IPS DF 4.7 (cell line): ENCODE results near the gene CHST7.
A peak's percentile ranks its signal among the peaks of the same experiment; 100 is the strongest.
"Not testable (repeated sequence)": the region's sequence is repeated elsewhere in the genome, so short reads cannot be mapped to it uniquely, and the experiment has no call there.

Source experiments
- DNase-seq: peaks from one replicate; pipeline ENCODE4 v3.0.0-alpha.2; 2013; ENCODE audit warnings: low spot score; ENCODE audit errors: extremely low read depth

CHST7 gene

GRCh38 chrX:46573331-46573891, at the start of gene CHST7:
Gene CHST7 (plus strand): TSS chrX:46573765. CDS start chrX:46573932, 167 bp downstream.
- DNase-seq, result no peak

- DNase-seq, result not testable (repeated sequence)
Observed at GRCh38 chrX:46528640-46529039, 44.9 kb upstream of the CHST7 start.

GRCh38 chrX:46529740-46530403, 43.7 kb upstream of the CHST7 start:
- DNase-seq, result not testable (repeated sequence)

- not testable (repeated sequence) for DNase-seq
Observed at GRCh38 chrX:46530404-46530908, 43.1 kb upstream of the CHST7 start.

- DNase-seq, result no peak
Observed at GRCh38 chrX:46531442-46531841, 42.1 kb upstream of the CHST7 start.

- DNase-seq, result no peak
Observed at GRCh38 chrX:46543441-46543840, 30.1 kb upstream of the CHST7 start.

GRCh38 chrX:46544527-46544926, 29.0 kb upstream of the CHST7 start:
- DNase-seq, result not testable (repeated sequence)

GRCh38 chrX:46545111-46546005, 28.2 kb upstream of the CHST7 start, which contains the start of gene ZNF674:
Gene ZNF674 (minus strand): TSS chrX:46545421. CDS start chrX:46542087, 3,334 bp downstream.
- peak; percentile 51 for DNase-seq

GRCh38 chrX:46547857-46548256, 25.7 kb upstream of the CHST7 start:
- no peak for DNase-seq

GRCh38 chrX:46549914-46550313, 23.7 kb upstream of the CHST7 start:
- DNase-seq, result no peak

GRCh38 chrX:46551494-46552128, 22.0 kb upstream of the CHST7 start:
- DNase-seq, result peak; percentile 79

- no peak for DNase-seq
Observed at GRCh38 chrX:46553935-46554334, 19.6 kb upstream of the CHST7 start.

GRCh38 chrX:46554942-46555341, 18.6 kb upstream of the CHST7 start:
- DNase-seq, result no peak

GRCh38 chrX:46559062-46559461, 14.5 kb upstream of the CHST7 start:
- no peak for DNase-seq

- DNase-seq, result no peak
Observed at GRCh38 chrX:46561824-46562657, 11.5 kb upstream of the CHST7 start.

GRCh38 chrX:46567388-46567787, 6.2 kb upstream of the CHST7 start:
- no peak for DNase-seq

- no peak for DNase-seq
Observed at GRCh38 chrX:46569621-46570020, 3.9 kb upstream of the CHST7 start.

- DNase-seq, result no peak
Observed at GRCh38 chrX:46571423-46572339, 1.9 kb upstream of the CHST7 start.

- DNase-seq, result no peak
Observed at GRCh38 chrX:46572340-46572936, 1.1 kb upstream of the CHST7 start.
